Stimulated activated CD8-positive, alpha-beta memory T cell treated with anti-CD3 and anti-CD28 coated beads, Interleukin-7, amount 100 ng/mL, for 24 hours (primary cell): ENCODE data around the gene RAB25.
"Not testable (repeated sequence)": the region's sequence is repeated elsewhere in the genome, so short reads cannot be mapped to it uniquely, and the experiment has no call there.

Source experiments
- DNase-seq: peaks from one replicate; pipeline ENCODE4 v3.0.0-alpha.2; 2020; ENCODE audit warnings: low read depth

Gene RAB25

GRCh38 chr1:156054500-156055280 is 6.3 kb upstream of the RAB25 start, which contains the start of gene LAMTOR2:
Gene LAMTOR2, plus strand, starts transcription at chr1:156054782. Its CDS starts 108 bp downstream, at chr1:156054890.
- peak; percentile 96 for DNase-seq

- no peak for DNase-seq
These were observed 5.5 kb upstream of the RAB25 start for GRCh38 chr1:156055281-156056048.

GRCh38 chr1:156056326-156056849 is 4.6 kb upstream of the RAB25 start:
- no peak for DNase-seq

- no peak for DNase-seq
These were observed 1.2 kb downstream of the RAB25 start for GRCh38 chr1:156062189-156062588.

- DNase-seq: no peak
These were observed 3.0 kb downstream of the RAB25 start for GRCh38 chr1:156063997-156064285.

GRCh38 chr1:156064615-156065014 is 3.7 kb downstream of the RAB25 start:
- no peak for DNase-seq

DNA sequence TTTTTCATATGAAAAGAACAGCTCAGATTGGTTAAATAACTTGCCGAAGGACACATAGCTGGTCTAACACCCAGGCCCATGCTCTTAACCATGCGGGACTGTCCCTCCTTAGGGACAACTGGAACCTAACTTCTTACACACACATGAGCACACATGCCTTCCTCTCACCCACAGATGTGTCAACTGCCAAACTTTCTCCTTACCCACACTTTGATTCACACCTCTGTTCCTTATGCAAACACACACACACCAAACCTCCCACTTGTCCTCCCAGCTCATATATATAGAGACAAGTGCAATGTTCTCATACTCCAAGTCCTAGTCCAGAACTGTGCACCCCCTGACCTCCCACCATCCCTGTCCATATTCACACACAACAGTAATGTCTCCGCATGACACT is 4.3 kb downstream of the RAB25 start:
- no peak for DNase-seq

DNA sequence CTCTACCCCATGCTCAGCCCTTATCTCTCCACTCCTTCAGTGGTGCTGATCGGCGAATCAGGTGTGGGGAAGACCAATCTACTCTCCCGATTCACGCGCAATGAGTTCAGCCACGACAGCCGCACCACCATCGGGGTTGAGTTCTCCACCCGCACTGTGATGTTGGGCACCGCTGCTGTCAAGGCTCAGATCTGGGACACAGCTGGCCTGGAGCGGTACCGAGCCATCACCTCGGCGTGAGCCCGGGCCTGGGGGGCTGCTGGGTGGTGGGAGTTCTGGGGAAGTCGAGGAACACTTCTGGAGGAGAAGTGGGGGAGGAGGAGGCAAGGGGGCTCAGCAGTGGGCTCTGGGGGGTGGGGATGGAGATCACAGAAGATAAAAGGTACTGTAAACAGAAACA is 4.9 kb downstream of the RAB25 start:
- DNase-seq: no peak

- no peak for DNase-seq
These were observed 6.3 kb downstream of the RAB25 start for GRCh38 chr1:156067262-156067661.

- DNase-seq: no peak
These were observed 8.8 kb downstream of the RAB25 start for GRCh38 chr1:156069490-156070455.

GRCh38 chr1:156070548-156070947 is 9.6 kb downstream of the RAB25 start:
- no peak for DNase-seq

GRCh38 chr1:156071332-156071816 is 10.4 kb downstream of the RAB25 start:
- not testable (repeated sequence) for DNase-seq

DNA sequence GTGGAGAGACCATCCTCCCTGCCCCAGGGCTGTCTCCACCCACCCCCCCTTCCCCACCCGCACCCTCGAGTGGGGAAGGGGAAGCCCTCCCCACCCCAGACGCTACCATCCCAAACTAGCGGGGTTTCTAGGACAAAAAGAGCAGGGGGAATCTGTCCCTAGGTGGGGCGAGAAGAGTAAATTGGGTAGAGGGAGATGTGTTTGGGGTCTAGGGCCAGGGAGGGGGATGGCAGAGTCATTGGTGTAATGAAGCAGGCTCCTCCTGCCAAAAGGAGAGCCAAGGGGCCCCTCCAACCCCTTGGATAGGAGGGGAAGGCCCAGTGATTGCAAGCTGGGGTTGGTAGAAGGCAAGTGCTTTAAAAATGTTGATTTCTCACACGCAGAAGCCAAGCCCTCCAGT is 11.3 kb downstream of the RAB25 start:
- DNase-seq: no peak

DNA sequence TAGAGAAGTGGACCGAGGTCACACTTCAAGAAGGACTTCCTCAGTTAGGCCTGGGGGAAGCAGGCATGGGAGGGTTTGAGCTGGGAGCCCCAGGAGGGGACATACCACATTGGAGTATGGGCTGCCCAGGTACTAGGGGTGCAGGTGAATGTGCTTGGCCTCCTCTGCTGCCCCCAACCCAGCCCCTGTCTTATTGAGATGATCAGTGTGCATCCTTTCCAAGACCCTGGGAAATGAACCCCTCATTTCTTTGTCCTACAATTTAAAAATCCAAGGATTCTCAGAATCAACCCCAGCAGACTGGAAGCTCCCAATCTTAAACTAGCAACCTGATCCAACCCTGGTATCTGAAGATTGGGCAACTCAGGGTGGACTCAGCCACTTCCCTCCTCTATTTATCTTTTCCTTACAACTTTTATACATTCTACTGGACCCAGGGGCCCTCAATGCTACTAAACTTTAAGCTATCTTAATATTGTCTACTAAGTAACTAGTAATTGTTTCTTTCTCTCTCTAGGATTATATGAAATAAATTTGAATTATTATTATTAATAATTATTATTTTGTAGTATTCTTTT is 12.2 kb downstream of the RAB25 start:
- no peak for DNase-seq

GRCh38 chr1:156073740-156074139 is 12.8 kb downstream of the RAB25 start:
- DNase-seq: no peak

DNA sequence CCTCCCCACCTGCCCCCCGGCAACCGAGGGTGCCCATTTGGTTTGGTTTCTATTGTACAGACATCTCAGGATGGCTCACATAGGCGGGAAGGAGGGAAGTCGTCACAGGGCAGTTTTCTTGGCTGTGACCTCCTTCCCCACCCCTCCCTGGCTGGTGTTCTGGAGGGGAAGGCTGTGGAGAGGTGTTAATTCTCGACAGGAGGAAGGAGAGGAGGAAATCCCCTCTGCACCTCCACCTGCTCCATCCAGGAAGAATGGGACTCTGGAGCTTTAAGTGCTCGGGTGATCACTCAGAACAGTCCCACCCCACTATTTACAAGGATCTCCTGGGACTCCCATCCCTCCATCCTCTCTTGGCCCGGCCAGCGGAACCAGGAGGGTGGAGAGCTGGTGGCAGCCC is 13.7 kb downstream of the RAB25 start:
- DNase-seq: no peak

DNA sequence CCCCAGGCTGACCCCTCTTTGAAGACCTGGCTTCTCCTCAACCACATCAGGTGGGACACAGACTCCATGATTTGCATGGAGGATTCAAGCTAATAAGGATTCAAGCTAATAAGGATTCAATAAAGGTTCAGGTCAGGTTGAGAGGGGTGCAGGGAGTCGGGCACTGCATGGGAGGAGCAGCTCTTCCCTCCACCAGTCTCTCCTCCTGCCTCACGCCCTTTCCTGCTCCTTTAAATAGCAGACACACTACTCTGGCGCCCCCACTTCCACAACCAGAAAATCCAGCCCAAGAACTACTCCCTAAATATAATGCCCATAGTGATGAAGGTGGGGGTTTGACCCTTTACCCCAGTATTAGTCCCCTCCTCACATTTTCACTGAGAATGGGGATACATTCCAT is 14.2 kb downstream of the RAB25 start:
- no peak for DNase-seq

GRCh38 chr1:156075775-156076204 is 14.8 kb downstream of the RAB25 start:
- DNase-seq: no peak

- DNase-seq: no peak
These were observed 15.9 kb downstream of the RAB25 start for GRCh38 chr1:156076609-156077429.

- DNase-seq: no peak
These were observed 16.4 kb downstream of the RAB25 start for GRCh38 chr1:156077430-156077760.

DNA sequence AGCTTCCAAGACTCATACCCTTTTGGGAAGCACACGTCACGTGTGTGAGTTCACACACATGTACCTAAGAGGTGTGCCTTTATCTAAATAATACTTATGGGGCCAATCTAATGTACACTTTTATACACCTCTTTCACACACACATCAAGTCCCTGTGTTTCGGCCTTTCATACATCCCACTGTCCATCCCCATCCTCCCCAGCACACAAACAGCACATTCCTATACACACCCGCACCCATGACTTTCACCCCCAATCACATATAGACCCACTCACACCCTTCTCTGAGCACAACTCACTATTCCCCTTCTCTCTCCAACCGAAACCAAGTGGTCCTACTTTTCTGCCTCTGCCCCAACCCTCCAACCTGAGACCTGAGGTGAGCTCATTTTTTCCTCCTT is 17.8 kb downstream of the RAB25 start:
- DNase-seq: no peak
